ENCODE measurements around the gene ERGIC3.
"Not testable (repeated sequence)": the region's sequence is repeated elsewhere in the genome, so short reads cannot be mapped to it uniquely, and the experiment has no call there.

Gene ERGIC3

GRCh38 chr20:35541783-35542662, at the start of gene ERGIC3:
Gene ERGIC3, plus strand, starts transcription at chr20:35542078. Its CDS starts 20 bp downstream, at chr20:35542098.
- peak; percentile 93 for DNase-seq (ENCODE audit: low spot score)

DNA sequence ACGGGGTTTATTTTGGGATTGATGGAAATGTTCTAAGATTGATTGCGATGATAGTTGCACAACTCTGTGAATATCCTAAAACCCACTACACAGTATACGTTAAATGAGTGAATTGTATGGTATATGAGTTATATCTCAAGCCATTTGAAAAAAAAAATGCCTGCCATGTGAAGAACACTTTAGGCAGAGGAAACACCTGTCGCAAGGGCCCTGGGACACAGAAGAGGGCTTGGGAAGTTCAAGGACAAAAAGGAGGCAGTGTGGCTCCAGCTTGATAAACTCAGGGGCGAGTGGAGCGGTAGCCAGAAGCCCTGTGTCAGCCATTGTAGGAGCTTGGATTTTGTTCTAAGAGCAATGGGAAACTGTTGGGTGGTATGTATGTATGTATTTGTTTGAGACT, 49.5 kb upstream of the ERGIC3 start:
- no peak for DNase-seq (ENCODE audit: low spot score)

DNA sequence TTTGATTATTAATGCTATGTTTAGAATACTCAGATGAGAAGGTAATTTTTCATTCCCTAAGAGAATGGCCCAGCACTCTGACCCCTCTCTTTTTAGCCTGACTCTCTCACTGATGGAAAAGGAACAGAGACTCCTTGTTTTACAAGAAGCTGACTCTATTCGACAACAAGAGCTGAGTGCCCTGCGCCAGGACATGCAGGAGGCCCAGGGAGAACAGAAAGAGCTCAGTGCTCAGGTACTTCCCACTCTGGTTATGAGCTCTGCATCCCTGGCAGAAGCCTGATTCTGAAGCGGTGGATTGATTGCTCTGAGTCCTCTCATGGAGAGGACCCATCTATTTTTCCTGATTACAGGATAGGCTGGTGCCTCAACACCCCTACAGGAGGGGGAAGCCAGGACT, 45.4 kb upstream of the ERGIC3 start:
- DNase-seq (ENCODE audit: low spot score) = no peak

DNA sequence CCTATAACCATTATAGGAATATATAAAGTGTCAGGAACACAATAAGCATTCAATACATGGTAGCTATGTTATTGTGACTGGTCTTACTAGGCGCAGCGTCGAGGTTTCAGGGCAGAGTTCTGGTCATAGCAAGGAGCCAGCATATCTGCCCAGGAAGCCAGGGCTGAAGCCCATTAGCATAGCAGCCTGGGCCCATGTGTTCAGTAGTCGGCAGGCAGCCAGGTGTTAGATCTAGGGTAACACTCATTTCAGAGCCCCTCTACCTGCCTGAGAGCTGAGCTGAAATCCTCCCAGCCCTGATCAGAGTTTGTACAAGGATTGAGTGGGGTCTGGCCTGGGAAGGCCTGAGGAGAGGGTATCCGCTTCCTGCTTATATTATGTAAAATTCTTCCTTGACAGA, 44.6 kb upstream of the ERGIC3 start:
- DNase-seq (ENCODE audit: low spot score) = no peak

- no peak for DNase-seq (ENCODE audit: low spot score)
Observed at GRCh38 chr20:35497780-35498189, 44.1 kb upstream of the ERGIC3 start.

GRCh38 chr20:35499271-35499670, 42.6 kb upstream of the ERGIC3 start:
- DNase-seq (ENCODE audit: low spot score) = no peak

- no peak for DNase-seq (ENCODE audit: low spot score)
Observed at GRCh38 chr20:35502352-35502751, 39.5 kb upstream of the ERGIC3 start.

- no peak for DNase-seq (ENCODE audit: low spot score)
Observed at GRCh38 chr20:35503281-35503680, 38.6 kb upstream of the ERGIC3 start.

- no peak for DNase-seq (ENCODE audit: low spot score)
Observed at GRCh38 chr20:35503841-35504561, 37.9 kb upstream of the ERGIC3 start.

- no peak for DNase-seq (ENCODE audit: low spot score)
Observed at GRCh38 chr20:35504751-35505150, 37.1 kb upstream of the ERGIC3 start.

DNA sequence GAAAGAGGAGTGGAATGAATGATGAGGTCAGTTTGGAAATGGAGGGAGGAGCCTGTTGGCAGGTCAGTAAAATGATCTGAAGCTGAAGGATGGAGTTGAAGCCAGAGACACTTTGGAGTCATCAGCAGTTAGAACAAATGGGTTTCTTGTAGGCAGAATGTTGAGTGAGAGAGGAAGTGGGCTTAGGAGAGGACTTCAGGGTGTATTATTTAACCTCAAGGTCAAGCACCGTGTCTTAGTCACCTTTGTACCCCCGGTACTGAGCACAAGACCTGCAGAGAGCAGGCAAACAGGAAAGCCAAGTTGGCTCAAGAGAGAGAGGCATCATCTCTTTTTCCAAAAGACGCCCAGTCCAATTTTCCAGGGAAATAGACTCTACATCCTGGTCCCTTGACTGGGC, 35.7 kb upstream of the ERGIC3 start:
- no peak for DNase-seq (ENCODE audit: low spot score)

DNA sequence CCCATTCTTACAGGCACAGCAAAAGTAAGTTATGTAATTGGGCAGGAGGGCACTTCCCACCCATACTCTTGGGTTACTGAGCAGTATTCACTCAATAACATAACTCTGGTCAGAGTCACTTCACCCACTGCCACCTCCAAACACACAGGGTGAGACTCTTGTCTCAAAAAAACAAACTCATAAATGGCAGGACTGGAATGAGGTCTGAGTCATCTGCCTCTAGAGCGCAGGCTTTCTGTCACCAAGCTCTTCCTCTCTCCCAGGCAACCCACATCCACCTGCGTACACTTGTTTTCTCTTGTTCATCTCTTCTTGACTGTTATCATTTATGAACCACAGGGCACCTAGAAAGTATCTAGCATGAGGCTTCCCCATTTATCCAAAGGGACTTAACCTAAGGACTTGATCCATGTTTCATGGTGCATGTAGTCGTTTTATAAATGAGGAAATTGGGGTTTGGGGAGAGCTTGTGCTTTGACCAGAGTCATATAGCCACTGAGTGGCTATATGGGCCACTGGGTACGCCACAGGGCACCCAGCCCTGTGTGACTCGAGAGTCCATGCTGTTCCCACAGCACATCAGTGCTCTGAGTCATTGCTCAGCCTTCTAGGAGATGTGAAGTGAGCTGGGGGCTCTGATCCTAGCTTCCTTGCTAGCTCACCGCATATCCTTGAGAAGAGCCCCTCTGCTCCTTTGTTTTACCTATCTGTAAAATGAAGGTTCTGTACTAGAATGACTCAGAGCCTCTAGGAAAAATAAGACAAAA, 34.8 kb upstream of the ERGIC3 start:
- no peak for DNase-seq (ENCODE audit: low spot score)

GRCh38 chr20:35508493-35509218, 33.2 kb upstream of the ERGIC3 start:
- no peak for DNase-seq (ENCODE audit: low spot score)

DNA sequence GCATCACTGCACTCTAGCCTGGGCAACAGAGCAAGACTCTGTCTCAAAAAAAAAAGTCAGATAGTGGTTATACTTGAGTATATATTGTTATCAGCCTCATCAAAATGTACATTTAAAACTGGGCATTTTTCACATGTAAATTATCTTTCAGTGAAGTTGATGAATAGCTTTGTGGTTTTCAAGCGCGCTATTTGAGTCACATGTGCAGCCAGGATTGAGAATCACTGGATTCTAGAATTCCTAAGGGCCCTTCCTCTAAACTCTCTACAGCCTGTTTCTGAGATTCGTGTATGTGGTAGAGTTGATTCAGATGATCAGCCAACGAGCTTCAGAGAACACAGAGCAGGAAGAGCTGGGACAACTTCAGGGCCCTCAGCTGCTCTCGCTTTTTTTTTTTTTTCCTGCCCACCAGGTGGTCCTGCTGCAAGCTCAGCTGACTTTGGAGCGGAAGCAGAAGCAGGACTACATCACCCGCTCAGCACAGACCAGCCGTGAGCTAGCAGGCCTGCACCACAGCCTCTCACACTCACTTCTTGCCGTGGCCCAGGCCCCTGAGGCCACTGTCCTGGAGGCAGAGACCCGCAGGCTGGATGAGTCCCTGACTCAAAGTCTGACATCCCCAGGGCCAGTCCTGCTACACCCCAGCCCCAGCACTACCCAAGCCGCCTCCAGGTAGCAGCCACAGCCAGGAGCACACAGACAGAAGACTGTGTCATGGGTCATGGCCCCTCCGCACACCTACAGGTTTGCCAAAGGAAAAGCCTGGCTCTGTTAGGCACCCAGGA, 30.7 kb upstream of the ERGIC3 start:
- no peak for DNase-seq (ENCODE audit: low spot score)

DNA sequence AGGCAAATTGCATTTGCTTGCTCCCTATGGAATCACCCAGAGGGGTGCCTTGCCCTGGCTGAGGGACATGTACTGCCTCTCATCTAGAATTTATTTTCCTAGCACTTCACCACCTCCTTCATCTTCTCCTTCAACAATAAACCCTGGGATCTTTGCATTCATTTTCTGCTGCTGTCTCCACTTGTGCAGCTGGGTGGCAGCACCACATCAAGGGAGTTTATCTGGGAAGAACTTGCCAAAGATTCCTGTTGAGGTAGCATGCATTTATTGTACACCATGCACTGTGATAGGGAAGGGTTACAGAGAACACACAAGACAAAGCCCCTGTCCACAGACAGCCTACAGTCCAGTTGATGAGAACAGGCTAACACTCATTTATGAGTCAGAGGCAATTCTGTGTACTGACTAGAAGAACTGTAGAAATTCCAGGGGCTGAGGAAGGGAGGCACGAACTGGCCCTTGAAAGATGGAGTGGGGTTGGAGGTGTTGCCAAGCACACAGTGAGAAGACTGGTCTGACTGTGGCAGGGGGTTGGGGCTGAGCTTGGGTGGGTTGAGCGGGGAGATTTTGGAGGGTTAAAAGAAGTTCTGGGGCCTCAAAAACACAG, 30.0 kb upstream of the ERGIC3 start:
- no peak for DNase-seq (ENCODE audit: low spot score)

- DNase-seq (ENCODE audit: low spot score) = no peak
Observed at GRCh38 chr20:35514371-35514932, 27.4 kb upstream of the ERGIC3 start.

- DNase-seq (ENCODE audit: low spot score) = no peak
Observed at GRCh38 chr20:35515341-35515740, 26.5 kb upstream of the ERGIC3 start.

DNA sequence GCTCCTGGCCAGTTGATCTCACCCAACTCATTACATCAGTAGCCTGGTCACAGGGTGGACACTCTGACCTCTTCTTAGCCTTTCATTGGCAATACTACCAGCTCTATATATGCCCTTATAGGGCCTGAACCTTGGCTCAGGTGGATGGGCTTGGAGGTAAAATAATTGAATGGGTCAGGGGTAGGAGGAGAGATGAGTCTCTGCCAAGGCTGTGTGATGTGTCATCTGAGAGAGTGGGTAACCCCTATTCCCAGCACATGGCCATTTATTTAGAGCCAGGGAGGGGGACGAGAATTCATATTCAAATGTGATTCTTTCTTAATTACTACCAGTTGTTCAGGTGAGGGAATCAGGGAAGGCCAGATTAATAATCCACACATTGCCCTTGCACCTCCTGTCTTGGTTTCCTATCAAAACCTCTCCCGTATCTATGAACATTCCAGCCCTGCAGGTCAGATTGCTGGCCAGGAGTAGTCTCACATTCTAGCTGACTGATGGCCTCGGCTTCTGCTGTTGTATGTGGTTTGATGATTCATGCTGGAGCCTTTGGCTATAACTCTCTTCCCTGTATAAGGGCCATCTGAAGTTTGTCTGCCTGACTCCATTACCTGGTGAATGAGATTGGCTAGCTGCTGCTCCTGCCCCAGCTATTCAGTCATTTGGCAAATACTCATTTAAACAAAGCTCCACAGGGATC, 25.8 kb upstream of the ERGIC3 start:
- DNase-seq (ENCODE audit: low spot score) = peak; percentile 5

DNA sequence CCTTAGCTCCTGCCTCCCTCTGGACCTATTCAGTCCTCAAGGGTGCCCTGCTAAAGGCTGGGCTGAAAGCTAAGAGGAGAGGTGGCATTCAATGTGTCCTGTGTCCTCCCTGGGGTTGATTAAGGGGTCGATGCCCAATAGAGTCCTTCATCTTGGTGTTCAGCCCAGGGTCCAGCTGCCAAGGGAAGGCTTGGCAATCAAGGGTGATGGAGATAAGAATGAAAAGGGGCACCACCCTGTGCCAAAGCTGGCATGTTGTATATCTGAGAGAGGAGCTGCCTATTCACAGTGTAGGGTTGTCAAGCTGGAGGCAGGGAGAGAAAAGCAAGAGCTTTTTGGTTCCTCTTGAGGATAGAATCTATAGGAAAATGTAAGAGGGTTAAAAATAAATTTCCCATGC, 24.8 kb upstream of the ERGIC3 start:
- DNase-seq (ENCODE audit: low spot score) = no peak

DNA sequence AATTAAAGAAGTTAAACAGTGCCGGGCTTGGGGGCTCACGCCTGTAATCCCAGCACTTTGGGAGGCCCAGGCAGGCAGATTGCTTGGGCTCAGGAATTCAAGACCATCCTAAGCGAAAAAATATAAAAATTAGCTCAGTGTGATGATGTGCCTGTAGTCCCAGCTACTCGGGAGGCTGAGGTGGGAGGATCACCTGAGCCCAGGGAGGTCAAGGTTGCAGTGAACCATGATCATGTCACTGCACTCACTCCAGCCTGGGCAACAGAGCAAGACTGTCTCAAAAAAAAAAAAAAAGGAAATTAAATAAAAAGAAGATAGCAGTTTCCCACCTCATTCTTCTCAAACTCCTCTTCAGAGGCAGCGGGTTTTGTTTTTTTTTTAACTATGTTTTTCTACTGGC, 24.1 kb upstream of the ERGIC3 start:
- not testable (repeated sequence) for DNase-seq (ENCODE audit: low spot score)
